ENCODE data around the gene RPL35. TPM values are rescaled to one million over a fixed set of nuclear protein-coding genes. Genes with fewer than 3 reads are reported as not detected.
"Not testable (repeated sequence)": the region's sequence is repeated elsewhere in the genome, so short reads cannot be mapped to it uniquely, and the experiment has no call there.

RPL35 gene
- total RNA-seq, 1 experiment from 2014 or later: 736 TPM

DNA sequence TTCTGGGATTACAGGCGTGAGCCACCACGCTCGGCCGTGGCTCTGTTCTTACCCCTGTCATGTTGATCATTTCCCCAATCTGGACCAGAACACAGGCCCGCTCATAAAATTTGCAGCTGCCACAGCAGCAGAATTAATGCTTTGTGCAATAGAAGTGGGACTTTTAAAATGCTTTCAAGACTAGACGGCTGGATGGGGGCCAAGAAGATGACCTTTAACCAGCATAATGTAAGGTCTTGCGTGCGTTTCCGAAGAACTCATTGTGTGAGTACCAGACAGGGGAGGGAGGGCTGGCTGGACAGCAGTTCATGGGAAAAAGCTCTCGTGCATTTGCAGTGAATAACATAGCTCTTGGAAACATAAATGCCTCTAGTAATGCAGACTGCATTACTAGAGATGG is 12.0 kb downstream of the RPL35 start:
- no peak for DNase-seq
- Mint-ChIP-seq H3K4me3 (ENCODE audit: low read depth, unreplicated experiment) (no peak overlapping the region), H3K9me3 (ENCODE audit: low read depth, unreplicated experiment) (no peaks in the 10 kb centered on the region), H3K36me3 (ENCODE audit: insufficient read depth, unreplicated experiment) (peaks cover 6% of the 10 kb centered on the region), H3K27ac (ENCODE audit: unreplicated experiment) (no peak overlapping the region), H3K27me3 (ENCODE audit: unreplicated experiment) (no peaks in the 10 kb centered on the region), H3K4me1 (ENCODE audit: low read depth, unreplicated experiment) (no peaks in the 10 kb centered on the region)
- TF ChIP-seq, protein P1, sequence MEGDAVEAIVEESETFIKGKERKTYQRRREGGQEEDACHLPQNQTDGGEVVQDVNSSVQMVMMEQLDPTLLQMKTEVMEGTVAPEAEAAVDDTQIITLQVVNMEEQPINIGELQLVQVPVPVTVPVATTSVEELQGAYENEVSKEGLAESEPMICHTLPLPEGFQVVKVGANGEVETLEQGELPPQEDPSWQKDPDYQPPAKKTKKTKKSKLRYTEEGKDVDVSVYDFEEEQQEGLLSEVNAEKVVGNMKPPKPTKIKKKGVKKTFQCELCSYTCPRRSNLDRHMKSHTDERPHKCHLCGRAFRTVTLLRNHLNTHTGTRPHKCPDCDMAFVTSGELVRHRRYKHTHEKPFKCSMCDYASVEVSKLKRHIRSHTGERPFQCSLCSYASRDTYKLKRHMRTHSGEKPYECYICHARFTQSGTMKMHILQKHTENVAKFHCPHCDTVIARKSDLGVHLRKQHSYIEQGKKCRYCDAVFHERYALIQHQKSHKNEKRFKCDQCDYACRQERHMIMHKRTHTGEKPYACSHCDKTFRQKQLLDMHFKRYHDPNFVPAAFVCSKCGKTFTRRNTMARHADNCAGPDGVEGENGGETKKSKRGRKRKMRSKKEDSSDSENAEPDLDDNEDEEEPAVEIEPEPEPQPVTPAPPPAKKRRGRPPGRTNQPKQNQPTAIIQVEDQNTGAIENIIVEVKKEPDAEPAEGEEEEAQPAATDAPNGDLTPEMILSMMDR (IDR thresholded peaks at IDR 0.05; ENCODE audit: unreplicated experiment): no peak
- intact Hi-C loops (cut with micrococcal nuclease; ENCODE audit: unreplicated experiment): loop anchor here (5.0 kb wide), 1 partner anchor 38 kb away; no protein-coding TSS in a partner anchor
- CTCF ChIA-PET: no interaction called here
- no TSS peak for BruUV-seq (replicated peaks)

DNA sequence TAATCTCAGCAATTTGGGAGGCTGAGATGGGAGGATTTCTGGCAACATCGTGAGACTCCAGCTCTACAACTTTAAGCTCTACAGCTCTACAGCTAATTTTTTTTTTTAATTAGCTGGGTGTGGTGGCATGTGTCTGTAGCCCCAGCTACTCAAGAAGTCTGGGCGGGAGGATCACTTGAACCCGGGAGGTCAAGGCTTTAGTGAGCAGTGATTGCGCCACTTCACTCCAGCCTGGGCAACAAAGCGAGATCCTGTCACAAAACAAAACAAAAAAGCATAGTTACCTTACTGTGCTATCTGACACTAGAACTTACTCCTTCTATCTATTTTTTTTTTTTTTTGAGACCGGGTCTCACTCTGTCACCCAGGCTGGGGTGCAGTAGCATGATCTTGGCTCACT is 14.8 kb downstream of the RPL35 start:
- H3K27me3 Mint-ChIP-seq (ENCODE audit: unreplicated experiment): no peaks in the 10 kb centered on the region
- no peaks in the 10 kb centered on the region for H3K9me3 Mint-ChIP-seq (ENCODE audit: low read depth, unreplicated experiment)
- TF ChIP-seq, protein P1 (IDR thresholded peaks at IDR 0.05; ENCODE audit: unreplicated experiment): no peak
- H3K4me1 Mint-ChIP-seq (ENCODE audit: low read depth, unreplicated experiment): no peaks in the 10 kb centered on the region
- no TSS peak for BruUV-seq (replicated peaks)
- intact Hi-C loops (cut with micrococcal nuclease; ENCODE audit: unreplicated experiment): no loop called here
- CTCF ChIA-PET: no interaction called here
- DNase-seq: no peak
- H3K27ac Mint-ChIP-seq (ENCODE audit: unreplicated experiment): no peak overlapping the region
- no peak overlapping the region for H3K4me3 Mint-ChIP-seq (ENCODE audit: low read depth, unreplicated experiment)
- no peaks in the 10 kb centered on the region for H3K36me3 Mint-ChIP-seq (ENCODE audit: insufficient read depth, unreplicated experiment)

DNA sequence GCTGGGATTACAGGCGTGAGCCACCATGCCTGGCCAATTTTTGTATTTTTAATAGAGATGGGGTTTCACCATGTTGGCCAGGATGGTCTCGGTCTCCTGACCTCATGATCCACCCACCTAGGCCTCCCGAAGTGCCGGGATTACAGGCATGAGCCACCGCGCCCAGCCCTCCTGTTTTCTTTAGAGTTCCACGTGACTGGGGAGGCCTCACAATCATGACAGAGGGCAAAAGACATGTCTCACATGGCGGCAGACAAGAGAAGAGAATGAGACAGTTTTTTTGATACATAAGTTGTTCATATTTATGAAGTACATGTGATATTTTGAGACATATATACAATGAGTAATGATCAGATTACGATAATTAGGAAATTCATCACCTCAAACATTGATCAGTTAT is 15.3 kb downstream of the RPL35 start:
- H3K27ac Mint-ChIP-seq (ENCODE audit: unreplicated experiment); H3K27me3 Mint-ChIP-seq (ENCODE audit: unreplicated experiment); BruUV-seq (replicated peaks); H3K4me3 Mint-ChIP-seq (ENCODE audit: low read depth, unreplicated experiment); CTCF ChIA-PET; H3K36me3 Mint-ChIP-seq (ENCODE audit: insufficient read depth, unreplicated experiment); H3K9me3 Mint-ChIP-seq (ENCODE audit: low read depth, unreplicated experiment); intact Hi-C loops (cut with micrococcal nuclease; ENCODE audit: unreplicated experiment); H3K4me1 Mint-ChIP-seq (ENCODE audit: low read depth, unreplicated experiment); DNase-seq: not testable (repeated sequence)

DNA sequence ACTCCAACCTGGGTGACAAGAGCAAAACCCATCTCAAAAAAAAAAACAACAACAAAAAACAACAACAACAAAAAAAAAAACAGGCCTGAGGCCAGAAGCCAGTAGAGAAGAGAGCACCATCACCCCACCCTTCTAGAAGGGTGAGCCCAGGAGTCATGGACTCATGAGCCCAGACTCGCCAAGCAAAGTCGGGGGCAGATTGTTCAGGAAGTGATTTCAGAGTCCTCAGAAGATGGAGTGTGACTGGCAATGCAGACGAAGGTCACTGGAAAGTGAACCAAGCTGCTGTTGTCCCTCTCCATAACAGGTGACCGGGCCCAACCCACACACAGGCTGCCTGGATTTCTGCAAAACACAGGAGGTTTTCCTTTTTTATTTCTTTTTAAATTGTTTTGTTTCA is 17.5 kb downstream of the RPL35 start:
- Mint-ChIP-seq H3K9me3 (ENCODE audit: low read depth, unreplicated experiment) (no peaks in the 10 kb centered on the region), H3K27ac (ENCODE audit: unreplicated experiment) (no peak overlapping the region), H3K27me3 (ENCODE audit: unreplicated experiment) (no peaks in the 10 kb centered on the region), H3K4me1 (ENCODE audit: low read depth, unreplicated experiment) (peaks cover 8% of the 10 kb centered on the region), H3K4me3 (ENCODE audit: low read depth, unreplicated experiment) (no peak overlapping the region), H3K36me3 (ENCODE audit: insufficient read depth, unreplicated experiment) (no peaks in the 10 kb centered on the region)
- CTCF ChIA-PET: no interaction called here
- DNase-seq: no peak
- TF ChIP-seq, protein P1 (IDR thresholded peaks at IDR 0.05; ENCODE audit: unreplicated experiment): no peak
- BruUV-seq (replicated peaks): no TSS peak
- intact Hi-C loops (cut with micrococcal nuclease; ENCODE audit: unreplicated experiment): no loop called here

DNA sequence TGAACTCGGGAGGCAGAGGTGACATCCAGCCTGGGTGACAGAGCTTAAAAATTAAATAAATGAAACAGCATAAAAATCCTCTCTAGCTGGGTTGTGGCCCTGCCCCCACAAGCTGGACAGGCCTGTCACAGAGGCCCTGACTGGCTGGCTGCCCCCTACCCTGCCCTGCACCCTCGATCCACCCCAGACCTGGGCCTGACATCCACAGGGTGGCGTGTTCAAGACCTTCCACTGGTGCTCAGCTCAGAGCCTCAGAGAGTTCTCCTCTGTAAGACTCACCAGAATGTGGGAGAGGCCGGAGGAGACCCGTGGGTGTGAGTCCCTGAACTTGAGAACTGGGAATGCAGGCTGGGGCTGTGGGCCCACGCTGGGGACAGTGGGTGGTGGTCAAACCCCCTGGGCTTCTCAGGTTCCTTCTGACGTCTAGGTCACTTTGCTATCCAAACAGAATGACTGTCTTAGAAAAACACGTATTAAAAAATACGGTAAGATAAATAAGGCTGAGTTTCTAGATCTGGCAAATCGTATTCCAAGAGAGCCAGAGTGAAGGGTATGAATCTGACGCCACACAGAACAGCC is 18.2 kb downstream of the RPL35 start:
- CTCF ChIA-PET: no interaction called here
- DNase-seq: no peak
- no peaks in the 10 kb centered on the region for H3K9me3 Mint-ChIP-seq (ENCODE audit: low read depth, unreplicated experiment)

More for the DNA sequence above, 18.2 kb downstream of the RPL35 start:
- H3K4me1 Mint-ChIP-seq (ENCODE audit: low read depth, unreplicated experiment): peaks cover 8% of the 10 kb centered on the region
- BruUV-seq (replicated peaks): no TSS peak
- H3K36me3 Mint-ChIP-seq (ENCODE audit: insufficient read depth, unreplicated experiment): no peaks in the 10 kb centered on the region
- TF ChIP-seq, protein P1 (IDR thresholded peaks at IDR 0.05; ENCODE audit: unreplicated experiment): no peak
- H3K4me3 Mint-ChIP-seq (ENCODE audit: low read depth, unreplicated experiment): no peak overlapping the region
- no peak overlapping the region for H3K27ac Mint-ChIP-seq (ENCODE audit: unreplicated experiment)
- no peaks in the 10 kb centered on the region for H3K27me3 Mint-ChIP-seq (ENCODE audit: unreplicated experiment)
- intact Hi-C loops (cut with micrococcal nuclease; ENCODE audit: unreplicated experiment): no loop called here

All from Calu3 (cell line).